Measurements from ENCODE around the gene ZNF622. TPM values are rescaled to one million over a fixed set of nuclear protein-coding genes. Genes with fewer than 3 reads are reported as not detected.

ZNF622 gene
- total and polyA plus RNA-seq, 7 donors: 22.8 to 40.8 (median 27.8) TPM

- H3K4me3 ChIP-seq: no peak overlapping the region
- 89 to 91% methylated on average over 6 of the region's 6 CpGs for WGBS, 2 donors
- no peak overlapping the region for H3K27ac ChIP-seq
- intact Hi-C loops (cut with DNase I): no loop called here
- no peaks in the 10 kb centered on the region for H3K4me1 ChIP-seq
- H3K9me3 ChIP-seq: no peaks in the 10 kb centered on the region
- H3K36me3 ChIP-seq: no peaks in the 10 kb centered on the region
- DNase-seq: no peak
- TF ChIP-seq EP300 (IDR thresholded peaks at IDR 0.05) (no peak), POLR2AphosphoS5 (IDR thresholded peaks at IDR 0.05) (no peak), POLR2A (IDR thresholded peaks at IDR 0.05) (no peak), CTCF (IDR thresholded peaks at IDR 0.05) (no peak)
- H3K27me3 ChIP-seq: no peaks in the 10 kb centered on the region
Observed at GRCh38 chr5:16417398-16418074, 48.1 kb downstream of the ZNF622 start.

GRCh38 chr5:16414861-16415260 is 50.7 kb downstream of the ZNF622 start:
- no peak for TF ChIP-seq POLR2A (IDR thresholded peaks at IDR 0.05)
- TF ChIP-seq POLR2AphosphoS5 (IDR thresholded peaks at IDR 0.05): no peak
- no peak for TF ChIP-seq EP300 (IDR thresholded peaks at IDR 0.05)
- no peak for TF ChIP-seq CTCF (IDR thresholded peaks at IDR 0.05)
- intact Hi-C loops (cut with DNase I): no loop called here
- Histone ChIP-seq H3K27me3 (no peaks in the 10 kb centered on the region), H3K4me1 (no peaks in the 10 kb centered on the region), H3K27ac (no peak overlapping the region), H3K4me3 (no peak overlapping the region), H3K36me3 (no peaks in the 10 kb centered on the region), H3K9me3 (no peaks in the 10 kb centered on the region)
- WGBS, 2 donors: 83 to 85% methylated on average over 2 of the region's 2 CpGs
- no peak for DNase-seq

- no peaks in the 10 kb centered on the region for H3K27me3 ChIP-seq
- no peak for DNase-seq
- 76 to 88% methylated on average over 1 of the region's 1 CpG for whole genome bisulfite sequencing, 2 donors
- no peak for TF ChIP-seq POLR2AphosphoS5 (IDR thresholded peaks at IDR 0.05)
- TF ChIP-seq CTCF (IDR thresholded peaks at IDR 0.05): no peak
- TF ChIP-seq POLR2A (IDR thresholded peaks at IDR 0.05): no peak
- no peak for TF ChIP-seq EP300 (IDR thresholded peaks at IDR 0.05)
- no peaks in the 10 kb centered on the region for H3K9me3 ChIP-seq
- H3K27ac ChIP-seq: no peak overlapping the region
- intact Hi-C loops (cut with DNase I): no loop called here
- no peaks in the 10 kb centered on the region for H3K4me1 ChIP-seq
- no peak overlapping the region for H3K4me3 ChIP-seq
- no peaks in the 10 kb centered on the region for H3K36me3 ChIP-seq
Observed at GRCh38 chr5:16413166-16413860, 52.3 kb downstream of the ZNF622 start.

- H3K27me3 ChIP-seq: no peaks in the 10 kb centered on the region
- TF ChIP-seq POLR2AphosphoS5 (IDR thresholded peaks at IDR 0.05): no peak
- no peak for TF ChIP-seq CTCF (IDR thresholded peaks at IDR 0.05)
- TF ChIP-seq POLR2A (IDR thresholded peaks at IDR 0.05): no peak
- TF ChIP-seq EP300 (IDR thresholded peaks at IDR 0.05): no peak
- no peaks in the 10 kb centered on the region for H3K4me1 ChIP-seq
- no peaks in the 10 kb centered on the region for H3K9me3 ChIP-seq
- H3K27ac ChIP-seq: no peak overlapping the region
- no peaks in the 10 kb centered on the region for H3K36me3 ChIP-seq
- DNase-seq: no peak
- intact Hi-C loops (cut with DNase I): no loop called here
- H3K4me3 ChIP-seq: no peak overlapping the region
Observed at GRCh38 chr5:16412556-16412955, 53.0 kb downstream of the ZNF622 start.

Measured in sigmoid colon (tissue), 7 donors.